ENCODE measurements around the gene GRK3.

The GRK3 gene

GRCh38 chr22:25764270-25765015 is 200.0 kb downstream of the GRK3 start:
- DNase-seq = no peak

- no peak for DNase-seq
Observed at GRCh38 chr22:25765016-25765367, 200.5 kb downstream of the GRK3 start.

GRCh38 chr22:25765801-25766200 is 201.3 kb downstream of the GRK3 start:
- DNase-seq = no peak

DNA sequence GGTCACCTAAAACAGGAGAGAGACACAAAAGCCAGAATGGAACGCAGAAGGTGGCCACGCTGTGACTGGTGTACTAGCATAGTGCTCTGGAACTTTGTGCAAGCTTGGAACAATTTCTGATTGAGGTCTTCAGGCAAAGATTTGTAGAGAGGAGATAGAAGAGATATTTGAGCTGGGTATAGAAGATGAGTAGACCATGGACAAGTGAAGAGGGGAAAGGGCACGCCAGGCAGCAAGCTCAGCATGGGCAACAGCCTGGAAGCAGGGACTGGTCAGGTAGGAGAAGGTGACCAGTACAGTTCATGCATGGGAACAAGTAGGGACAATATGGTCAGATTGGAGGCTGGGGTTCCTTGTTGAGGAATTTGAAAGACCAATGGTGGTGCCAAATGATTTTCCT is 201.9 kb downstream of the GRK3 start:
- DNase-seq = no peak

DNA sequence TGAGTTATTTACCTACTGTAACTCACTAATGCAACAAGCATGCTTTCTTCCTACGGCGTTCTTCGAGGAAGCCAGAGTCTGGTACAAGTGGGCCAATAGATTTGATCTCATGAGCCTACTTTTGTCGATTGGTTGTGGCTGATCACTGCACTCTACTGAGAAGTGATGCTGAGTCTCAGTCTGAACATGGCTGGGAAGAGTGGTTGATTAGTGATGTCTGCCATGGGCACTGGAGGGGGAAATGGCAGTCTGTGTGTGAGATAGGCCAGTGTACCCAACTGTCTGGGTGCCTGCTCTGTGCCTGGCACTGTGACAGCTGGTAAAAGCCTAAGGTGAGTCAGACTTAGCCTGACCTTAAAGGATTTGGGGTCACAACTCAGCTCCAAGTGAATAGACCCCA is 205.9 kb downstream of the GRK3 start:
- DNase-seq = no peak

GRCh38 chr22:25772288-25772687 is 207.8 kb downstream of the GRK3 start:
- no peak for DNase-seq

DNA sequence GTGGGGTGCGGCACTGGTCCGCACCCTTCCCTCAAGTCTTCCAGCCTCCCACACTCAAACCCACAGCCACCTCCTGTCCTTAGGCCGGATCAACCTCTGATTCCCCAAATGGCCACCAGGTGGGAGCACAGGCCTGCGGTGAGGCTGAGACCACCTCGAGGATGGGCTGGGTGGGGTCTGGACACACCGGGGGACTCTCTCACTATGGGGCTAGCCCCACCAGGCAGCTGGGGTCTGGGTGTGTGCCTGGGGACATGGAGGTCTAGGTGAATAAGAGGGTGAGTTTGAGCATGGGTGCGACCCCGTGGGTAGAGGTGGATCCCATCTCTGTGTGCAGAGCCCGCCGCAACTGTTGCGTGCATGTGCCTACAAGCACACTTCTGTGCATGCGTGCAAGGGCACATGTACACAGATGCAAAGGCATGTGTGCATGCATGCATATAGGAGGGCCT is 210.1 kb downstream of the GRK3 start:
- DNase-seq = no peak

- no peak for DNase-seq
Observed at GRCh38 chr22:25775531-25775930, 211.1 kb downstream of the GRK3 start.

DNA sequence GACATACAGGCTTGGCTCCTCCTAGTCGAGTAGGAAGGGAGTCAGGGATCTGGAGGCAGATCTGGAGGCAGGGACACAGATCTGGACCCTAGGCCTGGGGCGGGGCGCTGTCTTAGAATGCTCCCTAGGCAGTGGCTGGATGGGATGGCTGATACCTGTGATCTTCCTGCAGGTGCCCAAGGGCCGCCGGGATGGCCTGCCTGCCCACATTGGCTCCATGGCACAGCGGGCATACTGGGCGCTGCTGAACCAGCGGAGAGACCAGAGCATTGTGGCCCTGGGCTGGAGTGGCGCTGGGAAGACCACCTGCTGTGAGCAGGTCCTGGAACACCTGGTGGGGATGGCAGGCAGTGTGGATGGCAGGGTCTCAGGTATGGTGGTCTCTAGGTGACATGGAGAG is 212.9 kb downstream of the GRK3 start:
- DNase-seq = no peak

DNA sequence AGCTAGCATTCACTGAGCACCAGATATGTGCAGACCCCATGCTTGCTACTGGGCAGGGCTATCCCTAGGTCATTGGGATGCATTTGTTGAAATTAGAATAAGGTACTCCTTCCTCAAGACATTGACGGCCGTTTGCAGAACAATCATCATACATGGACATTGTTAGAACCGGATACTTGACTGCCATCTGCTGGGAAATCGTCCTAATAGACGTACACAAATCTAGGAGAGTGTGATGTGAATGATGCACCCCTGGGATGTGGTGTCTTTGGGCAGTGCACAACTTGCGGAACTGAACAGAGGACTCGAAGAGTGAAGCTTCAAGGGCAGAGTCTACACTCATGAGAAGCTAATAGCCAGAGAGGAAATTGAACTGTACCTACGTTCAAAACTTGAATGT is 213.4 kb downstream of the GRK3 start:
- no peak for DNase-seq

Data from right hindlimb (tissue), 1 donor.